GM18951 (cell line): ENCODE measurements around the gene MYO6.

Source experiments
- POLR2A ChIP-seq: IDR thresholded peaks from 4 replicates; pipeline ENCODE4 v1.6.1; 2011; ENCODE audit warnings: mild to moderate bottlenecking; ENCODE audit not compliant: insufficient read length, insufficient read depth; ENCODE audit errors: extremely low read depth
- in situ Hi-C: fragments of 300-500 bp; cut with MboI; formaldehyde crosslinking; loops from one replicate; pipeline ENCODE4 v1.12.0; 2022; ENCODE audit warnings: low sequenced_read_pairs, mixed read lengths, inconsistent platforms; ENCODE audit not compliant: unreplicated experiment

MYO6 gene

DNA sequence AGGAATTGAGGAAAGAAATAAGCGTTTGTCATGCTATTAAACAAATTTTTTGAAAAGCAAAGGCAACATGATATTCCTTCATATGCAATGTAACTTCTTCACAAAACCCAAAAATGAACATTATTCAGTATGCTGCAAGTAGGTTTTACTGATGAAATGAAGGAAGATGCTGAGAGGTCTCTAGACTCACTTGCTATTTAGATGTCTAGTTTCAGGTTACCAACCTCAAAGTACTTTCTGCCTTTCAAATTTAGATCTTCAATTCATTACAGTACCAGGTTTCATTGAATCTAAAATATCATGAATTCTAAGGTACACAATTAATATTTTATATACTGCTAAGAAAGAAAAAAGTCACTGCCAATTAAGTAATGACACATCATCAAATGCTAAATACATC lies 39.9 kb downstream of the MYO6 start:
- TF ChIP-seq POLR2A = no peak
- in situ Hi-C loops = no loop called here

DNA sequence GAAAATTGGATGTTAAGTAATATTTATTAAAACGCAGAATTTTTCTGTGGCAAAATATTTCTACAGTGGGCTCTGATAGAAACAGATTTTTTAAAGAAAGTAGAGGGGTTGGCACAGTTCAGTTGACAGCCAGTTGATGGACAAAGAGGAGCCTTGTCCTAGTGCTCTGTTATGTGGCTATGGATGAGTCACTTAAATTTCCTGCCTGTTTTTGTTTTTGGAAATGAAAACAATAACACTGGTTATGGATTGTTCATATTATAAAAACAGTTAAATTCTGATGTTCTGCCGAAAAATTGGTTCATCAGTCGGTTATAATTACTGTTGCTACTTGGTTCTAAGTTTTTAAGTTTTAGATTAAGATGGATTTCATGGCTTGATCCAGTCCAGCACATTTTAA lies 42.8 kb downstream of the MYO6 start:
- in situ Hi-C loops = no loop called here
- no peak for TF ChIP-seq POLR2A

DNA sequence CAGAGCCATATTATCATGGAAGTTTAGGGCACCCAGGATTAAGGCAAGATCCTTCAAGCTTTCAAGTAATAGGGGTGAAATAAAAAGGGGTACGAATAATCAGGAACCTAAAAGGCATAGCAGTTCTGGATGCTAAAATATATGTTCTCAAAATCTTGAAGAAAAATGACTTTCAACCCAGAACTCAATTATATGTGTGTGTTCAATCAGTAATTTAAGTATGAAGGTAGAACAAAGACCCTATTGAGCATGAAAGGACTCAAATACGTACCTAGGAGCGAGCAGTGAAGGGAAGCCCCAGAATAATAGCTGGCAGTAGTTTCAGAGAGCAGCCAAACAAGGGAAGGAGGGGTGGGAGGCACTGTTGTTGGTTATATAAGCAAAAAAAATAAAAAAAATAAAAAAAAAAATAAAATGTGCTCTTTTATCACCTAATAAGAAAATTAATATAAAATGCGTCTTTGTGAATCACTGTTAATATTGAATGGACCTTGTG lies 45.4 kb downstream of the MYO6 start:
- TF ChIP-seq POLR2A = no peak
- in situ Hi-C loops = no loop called here

DNA sequence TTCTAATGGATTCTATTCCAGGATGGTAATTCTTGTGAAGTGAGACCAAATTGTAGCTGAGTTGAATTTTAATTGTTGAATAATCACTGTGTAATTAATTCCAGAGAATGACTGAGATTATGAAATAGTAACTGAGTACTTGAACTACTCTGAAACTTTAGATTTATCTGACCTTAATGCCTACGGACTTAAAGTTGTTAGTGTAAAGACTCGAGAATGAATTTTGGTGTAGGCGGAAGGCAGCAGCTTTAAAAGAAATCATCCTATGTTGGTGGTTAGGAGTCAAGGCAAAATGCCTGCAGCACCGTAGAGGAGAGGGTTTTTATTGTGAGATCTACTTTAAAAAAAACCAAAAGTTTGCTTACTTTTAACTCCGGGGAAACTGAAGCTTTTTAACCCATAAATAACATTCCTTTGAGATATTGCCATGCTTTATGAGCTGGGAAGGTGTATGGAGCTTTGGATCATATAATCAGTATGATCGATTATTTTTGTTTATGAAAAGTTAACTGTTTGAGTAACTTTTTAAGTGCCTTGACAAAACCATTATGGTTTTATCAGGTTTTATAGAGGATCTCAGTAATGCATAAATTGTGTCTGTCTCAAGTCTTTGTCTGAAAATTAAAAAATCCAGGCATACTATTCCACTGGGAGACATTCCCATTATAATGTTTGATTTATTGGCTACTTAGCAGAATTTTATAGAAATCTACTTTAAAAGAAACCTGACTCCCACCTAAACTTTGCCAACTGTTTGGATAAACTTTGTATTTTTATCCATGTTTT lies 46.1 kb downstream of the MYO6 start:
- no peak for TF ChIP-seq POLR2A
- in situ Hi-C loops = no loop called here

DNA sequence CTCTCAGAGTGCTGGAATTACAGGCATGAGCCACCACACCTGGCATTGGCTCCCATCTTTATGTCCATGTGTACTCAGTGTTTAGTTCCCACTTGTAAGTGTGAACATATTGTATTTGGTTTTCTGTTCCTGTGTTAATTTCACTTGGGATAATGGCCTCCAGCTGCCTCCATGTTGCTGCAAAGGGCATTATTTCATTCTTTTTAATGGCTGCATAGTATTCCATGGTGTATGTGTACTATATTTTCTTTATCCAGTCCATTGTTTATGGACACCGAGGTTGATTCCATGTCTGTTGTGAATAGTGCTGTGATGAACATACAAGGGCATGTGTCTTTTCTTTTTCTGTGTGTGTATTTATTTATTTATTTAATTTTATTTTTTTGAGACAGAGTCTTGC lies 47.7 kb downstream of the MYO6 start:
- in situ Hi-C loops = no loop called here
- TF ChIP-seq POLR2A = no peak

DNA sequence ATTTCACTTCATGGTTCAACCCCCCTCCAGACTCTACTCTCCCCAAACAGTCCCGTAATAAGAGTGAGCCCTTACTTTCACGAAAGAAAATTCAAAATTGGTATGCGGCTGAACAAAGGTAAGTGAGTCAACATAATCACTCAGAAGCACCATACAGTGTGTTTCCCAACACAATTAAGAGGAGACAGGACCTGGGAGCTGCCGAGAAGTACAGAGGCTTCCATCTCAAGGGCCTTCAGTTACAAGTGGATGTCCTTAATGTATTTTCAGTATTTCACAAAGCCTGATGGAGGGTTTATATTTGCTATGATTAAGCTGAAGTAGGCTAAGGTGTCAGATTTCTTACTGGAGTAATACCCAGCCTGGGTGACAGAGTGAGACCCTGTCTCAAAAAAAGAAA lies 51.1 kb downstream of the MYO6 start:
- in situ Hi-C loops = no loop called here
- TF ChIP-seq POLR2A = no peak

DNA sequence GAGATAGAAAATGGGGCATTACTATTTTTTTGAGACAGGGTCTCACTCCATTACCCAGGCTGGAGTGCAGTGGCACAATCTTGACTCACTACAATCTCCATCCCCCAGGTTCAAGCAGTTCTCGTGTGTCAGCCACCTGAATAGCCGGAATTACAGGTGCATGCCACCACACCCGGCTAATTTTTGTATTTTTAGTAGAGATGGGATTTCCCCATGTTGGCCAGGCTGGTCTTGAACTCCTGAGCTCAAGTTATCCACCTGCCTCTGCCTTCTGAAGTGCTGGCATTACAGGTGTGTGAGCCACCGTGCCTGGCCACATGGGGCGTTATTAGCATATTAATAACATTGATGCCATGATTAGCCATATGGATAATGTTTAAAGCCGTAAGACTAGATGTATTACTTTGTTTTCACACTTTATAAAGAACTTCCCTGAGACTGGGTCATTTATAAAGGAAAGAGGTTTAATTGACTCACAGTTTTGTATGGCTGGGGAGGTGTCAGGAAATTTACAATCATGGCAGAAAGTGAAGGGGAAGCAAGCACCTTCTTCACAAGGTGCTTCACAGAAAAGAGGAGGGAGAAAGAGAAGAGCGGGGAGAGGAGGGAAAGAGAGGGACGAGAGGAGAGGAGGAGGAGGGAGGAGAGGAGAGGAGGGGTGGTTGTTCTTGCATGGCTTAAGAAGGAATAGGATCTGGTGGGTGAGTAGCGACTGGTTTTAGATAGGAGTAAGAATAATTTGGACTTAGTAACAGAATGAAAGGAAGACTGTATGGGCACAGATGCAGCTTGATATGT lies 51.9 kb downstream of the MYO6 start:
- in situ Hi-C loops = no loop called here
- TF ChIP-seq POLR2A = no peak

DNA sequence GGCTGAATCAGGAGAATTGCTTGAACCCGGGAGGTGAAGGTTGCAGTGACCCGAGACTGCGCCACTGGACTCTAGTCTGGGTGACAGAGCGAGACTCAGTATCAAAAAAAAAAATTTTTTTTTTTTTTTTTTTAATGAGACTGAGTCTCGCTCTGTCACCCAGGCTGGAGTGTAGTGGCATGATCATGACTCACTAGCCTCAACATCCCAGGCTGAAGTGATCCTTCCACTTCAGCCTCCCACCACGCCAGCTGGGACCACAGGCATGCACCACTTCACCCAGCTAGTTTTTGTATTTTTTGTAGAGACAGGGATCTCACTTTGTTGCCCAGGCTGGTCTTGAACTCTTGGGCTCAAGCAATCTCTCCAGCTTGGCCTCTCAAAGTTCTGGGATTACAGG lies 53.3 kb downstream of the MYO6 start:
- in situ Hi-C loops = no loop called here
- no peak for TF ChIP-seq POLR2A

DNA sequence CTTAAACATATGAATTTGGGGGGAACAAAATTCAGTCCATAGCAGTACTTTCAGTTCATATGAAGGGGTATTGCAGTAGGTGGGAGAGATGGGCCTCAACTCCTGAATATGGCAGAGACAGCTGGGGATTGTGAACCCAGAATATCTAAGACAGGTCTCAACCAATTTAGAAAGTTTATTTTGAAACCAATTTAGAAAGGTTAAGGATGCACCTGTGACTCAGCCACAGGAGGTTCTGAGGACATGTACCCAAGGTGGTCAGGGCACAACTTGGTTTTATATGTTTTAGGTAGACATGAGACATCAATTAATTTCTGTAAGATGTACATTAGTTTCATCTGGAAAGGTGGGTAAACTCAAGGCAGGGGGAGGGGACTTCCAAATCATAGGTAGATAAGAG lies 59.5 kb downstream of the MYO6 start:
- no peak for TF ChIP-seq POLR2A
- in situ Hi-C loops = no loop called here

DNA sequence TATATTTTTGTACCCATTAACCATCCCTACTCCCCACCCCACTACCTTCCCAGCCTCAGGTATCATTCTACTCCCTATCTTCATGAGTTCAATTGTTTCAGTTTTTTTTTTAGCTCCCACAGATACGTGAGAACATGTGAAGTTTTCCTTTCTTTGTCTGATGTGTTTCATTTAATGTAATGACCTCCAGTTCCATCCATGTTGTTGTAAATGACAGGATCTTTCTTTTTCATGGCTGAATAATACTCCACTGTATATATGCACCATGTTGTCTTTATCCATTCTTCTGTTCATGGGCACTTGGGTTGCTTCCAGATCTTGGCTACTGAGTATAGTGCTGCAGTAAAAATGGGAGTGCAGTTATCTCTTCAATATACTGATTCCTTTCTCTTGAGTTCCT lies 63.5 kb downstream of the MYO6 start:
- no peak for TF ChIP-seq POLR2A
- in situ Hi-C loops = no loop called here

DNA sequence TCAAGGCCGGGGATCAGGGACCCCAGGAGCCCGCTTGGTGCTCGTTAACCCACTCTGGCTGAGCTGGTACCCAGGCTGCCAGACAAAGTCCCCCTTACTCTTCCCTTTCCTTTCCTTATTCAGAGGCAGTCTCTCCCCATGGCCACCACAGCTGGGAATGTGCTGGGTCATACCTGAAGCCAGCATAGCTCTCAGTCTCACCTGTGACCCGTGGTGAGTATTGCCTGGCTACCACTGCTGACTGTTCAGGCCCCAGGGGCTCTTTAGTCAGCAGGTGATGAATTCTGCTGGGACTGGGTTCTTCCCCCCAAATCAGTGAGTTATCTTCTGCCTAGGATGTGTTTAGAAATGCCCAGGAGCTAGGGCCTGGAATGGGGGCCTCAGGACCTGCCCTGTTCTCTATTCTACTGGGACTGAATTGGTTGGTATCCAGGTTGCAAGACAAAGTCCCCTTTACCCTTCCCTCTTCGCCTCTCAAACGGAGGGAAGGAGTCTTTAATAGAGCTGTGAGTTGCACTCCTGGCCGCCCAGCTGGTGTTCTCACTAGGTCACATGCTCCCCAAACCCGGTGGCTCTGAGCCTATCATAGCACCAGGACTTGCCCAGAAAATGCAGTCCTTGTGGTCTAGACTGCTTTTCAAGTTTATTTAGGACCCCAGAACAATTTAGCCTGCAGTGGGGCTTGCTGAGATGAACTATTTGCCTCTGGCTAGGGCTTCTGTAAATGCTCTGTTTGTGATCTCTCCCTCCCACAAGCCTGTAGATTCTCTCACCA lies 64.6 kb downstream of the MYO6 start:
- in situ Hi-C loops = no loop called here
- TF ChIP-seq POLR2A = no peak

DNA sequence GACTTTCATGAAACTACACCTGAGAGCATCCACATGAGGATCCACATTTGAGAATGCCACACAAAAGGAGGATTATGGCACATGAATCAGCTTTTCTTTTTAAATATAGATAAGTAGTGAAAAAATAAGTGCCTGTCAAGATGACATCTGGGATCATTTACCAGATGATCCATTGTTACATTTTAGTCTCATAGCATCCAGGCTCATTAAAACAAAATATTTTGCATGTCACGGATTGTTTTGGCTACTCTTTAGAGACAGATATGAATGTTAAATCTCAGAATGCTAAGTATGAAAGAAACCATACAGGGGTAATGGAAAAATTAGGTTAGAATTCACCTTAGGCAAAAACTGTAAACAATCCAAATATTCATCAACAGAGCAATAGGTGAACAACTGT lies 66.7 kb downstream of the MYO6 start:
- in situ Hi-C loops = no loop called here
- no peak for TF ChIP-seq POLR2A
